ENCODE results near the gene DLK2.

The DLK2 gene

DNA sequence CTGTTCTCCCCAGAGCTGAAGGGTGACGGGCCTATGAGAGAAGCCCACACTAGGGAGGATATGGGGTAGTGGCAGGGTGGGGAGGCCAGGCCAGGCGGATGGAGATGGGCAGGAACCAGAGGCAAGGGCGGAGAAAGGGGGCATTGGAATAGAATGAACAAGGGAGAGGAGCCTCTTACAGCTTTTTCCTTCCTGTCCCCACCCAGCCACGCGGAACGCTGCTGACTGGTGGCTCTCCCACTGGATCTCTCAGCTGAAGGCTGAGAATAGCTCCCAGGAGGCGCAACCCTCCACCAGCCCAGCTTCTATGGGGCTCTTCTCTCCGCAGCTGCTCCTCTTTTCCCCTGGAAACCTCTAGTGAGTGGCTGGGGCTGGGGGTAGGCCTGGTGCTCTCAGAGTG lies 10.8 kb downstream of the DLK2 start:
- no peak for TF ChIP-seq POLR2AphosphoS5 (IDR thresholded peaks at IDR 0.05; ENCODE audit: low read depth, low read length)
- TF ChIP-seq TAF1 (IDR thresholded peaks at IDR 0.05; ENCODE audit: borderline replicate concordance, insufficient read depth, low read length), result no peak
- TF ChIP-seq SIN3A (IDR thresholded peaks at IDR 0.05; ENCODE audit: borderline replicate concordance, insufficient read depth, low read length), result no peak
- TF ChIP-seq, protein P1, sequence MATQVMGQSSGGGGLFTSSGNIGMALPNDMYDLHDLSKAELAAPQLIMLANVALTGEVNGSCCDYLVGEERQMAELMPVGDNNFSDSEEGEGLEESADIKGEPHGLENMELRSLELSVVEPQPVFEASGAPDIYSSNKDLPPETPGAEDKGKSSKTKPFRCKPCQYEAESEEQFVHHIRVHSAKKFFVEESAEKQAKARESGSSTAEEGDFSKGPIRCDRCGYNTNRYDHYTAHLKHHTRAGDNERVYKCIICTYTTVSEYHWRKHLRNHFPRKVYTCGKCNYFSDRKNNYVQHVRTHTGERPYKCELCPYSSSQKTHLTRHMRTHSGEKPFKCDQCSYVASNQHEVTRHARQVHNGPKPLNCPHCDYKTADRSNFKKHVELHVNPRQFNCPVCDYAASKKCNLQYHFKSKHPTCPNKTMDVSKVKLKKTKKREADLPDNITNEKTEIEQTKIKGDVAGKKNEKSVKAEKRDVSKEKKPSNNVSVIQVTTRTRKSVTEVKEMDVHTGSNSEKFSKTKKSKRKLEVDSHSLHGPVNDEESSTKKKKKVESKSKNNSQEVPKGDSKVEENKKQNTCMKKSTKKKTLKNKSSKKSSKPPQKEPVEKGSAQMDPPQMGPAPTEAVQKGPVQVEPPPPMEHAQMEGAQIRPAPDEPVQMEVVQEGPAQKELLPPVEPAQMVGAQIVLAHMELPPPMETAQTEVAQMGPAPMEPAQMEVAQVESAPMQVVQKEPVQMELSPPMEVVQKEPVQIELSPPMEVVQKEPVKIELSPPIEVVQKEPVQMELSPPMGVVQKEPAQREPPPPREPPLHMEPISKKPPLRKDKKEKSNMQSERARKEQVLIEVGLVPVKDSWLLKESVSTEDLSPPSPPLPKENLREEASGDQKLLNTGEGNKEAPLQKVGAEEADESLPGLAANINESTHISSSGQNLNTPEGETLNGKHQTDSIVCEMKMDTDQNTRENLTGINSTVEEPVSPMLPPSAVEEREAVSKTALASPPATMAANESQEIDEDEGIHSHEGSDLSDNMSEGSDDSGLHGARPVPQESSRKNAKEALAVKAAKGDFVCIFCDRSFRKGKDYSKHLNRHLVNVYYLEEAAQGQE (IDR thresholded peaks at IDR 0.05; ENCODE audit: insufficient read depth in 1 of 2, low read depth in 2 of 2, low read length in 2 of 2), result no peak
- no peak for TF ChIP-seq FOXP2 (optimal IDR thresholded peaks at IDR 0.05; ENCODE audit: borderline replicate concordance, extremely low read depth, extremely low read length, insufficient read depth)

DNA sequence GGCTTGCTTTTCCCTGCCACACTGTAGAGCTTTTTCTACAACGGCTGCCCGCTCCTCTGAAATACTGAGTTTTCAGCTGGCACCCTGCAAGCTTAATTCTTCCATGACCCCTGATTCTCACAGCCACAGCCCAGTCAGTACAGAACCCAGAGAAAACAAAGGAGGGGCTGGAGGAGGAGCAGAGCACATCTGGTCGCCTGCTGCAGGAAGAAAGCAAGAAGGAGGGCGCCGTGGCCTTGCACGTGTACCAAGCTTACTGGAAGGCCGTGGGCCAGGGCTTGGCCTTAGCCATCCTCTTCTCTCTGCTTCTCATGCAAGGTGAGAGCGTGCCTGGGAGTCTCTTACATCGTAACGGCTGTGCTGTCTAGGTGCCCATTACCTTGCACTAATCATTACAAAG lies 11.3 kb downstream of the DLK2 start:
- no peak for TF ChIP-seq SIN3A (IDR thresholded peaks at IDR 0.05; ENCODE audit: borderline replicate concordance, insufficient read depth, low read length)
- no peak for TF ChIP-seq TAF1 (IDR thresholded peaks at IDR 0.05; ENCODE audit: borderline replicate concordance, insufficient read depth, low read length)
- no peak for TF ChIP-seq POLR2AphosphoS5 (IDR thresholded peaks at IDR 0.05; ENCODE audit: low read depth, low read length)
- TF ChIP-seq, protein P1 (IDR thresholded peaks at IDR 0.05; ENCODE audit: insufficient read depth in 1 of 2, low read depth in 2 of 2, low read length in 2 of 2), result no peak
- no peak for TF ChIP-seq FOXP2 (optimal IDR thresholded peaks at IDR 0.05; ENCODE audit: borderline replicate concordance, extremely low read depth, extremely low read length, insufficient read depth)

DNA sequence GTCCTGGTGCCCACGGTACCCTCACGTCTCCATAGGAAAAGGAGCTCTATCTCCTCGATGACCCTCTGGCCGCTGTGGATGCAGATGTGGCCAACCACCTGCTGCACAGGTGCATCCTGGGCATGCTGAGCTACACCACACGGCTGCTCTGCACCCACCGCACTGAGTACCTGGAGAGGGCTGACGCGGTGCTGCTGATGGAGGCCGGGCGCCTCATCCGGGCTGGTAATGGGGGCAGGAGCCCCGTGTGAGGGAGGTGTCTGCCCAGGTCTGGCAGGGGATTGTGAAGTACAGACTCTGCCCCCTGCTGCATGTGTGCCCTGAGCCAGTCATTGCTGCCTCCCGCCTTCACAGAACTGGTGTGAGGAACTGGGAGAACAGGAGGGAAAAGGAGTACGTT lies 12.4 kb downstream of the DLK2 start:
- TF ChIP-seq POLR2AphosphoS5 (IDR thresholded peaks at IDR 0.05; ENCODE audit: low read depth, low read length) (no peak), SIN3A (IDR thresholded peaks at IDR 0.05; ENCODE audit: borderline replicate concordance, insufficient read depth, low read length) (no peak), FOXP2 (optimal IDR thresholded peaks at IDR 0.05; ENCODE audit: borderline replicate concordance, extremely low read depth, extremely low read length, insufficient read depth) (no peak), TAF1 (IDR thresholded peaks at IDR 0.05; ENCODE audit: borderline replicate concordance, insufficient read depth, low read length) (no peak)
- TF ChIP-seq, protein P1 (IDR thresholded peaks at IDR 0.05; ENCODE audit: insufficient read depth in 1 of 2, low read depth in 2 of 2, low read length in 2 of 2), result no peak

DNA sequence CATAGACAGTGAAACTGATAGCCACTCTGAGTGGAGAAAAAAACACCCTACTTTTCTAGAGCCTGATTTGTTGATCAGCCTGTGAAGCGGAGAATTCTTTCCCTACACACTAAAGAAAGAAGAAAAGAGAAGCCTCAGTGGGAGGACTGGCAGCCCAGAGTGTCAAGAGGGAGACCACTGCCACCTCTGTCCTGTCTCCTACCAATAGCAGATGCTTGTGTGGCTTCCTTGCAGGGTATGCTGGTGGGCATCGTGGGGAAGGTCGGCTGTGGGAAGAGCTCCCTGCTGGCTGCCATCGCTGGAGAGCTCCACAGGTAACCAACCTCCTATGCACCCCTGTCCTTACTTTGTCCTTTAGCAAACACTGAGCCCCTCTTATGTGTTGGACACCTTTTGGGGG lies 17.6 kb downstream of the DLK2 start:
- TF ChIP-seq FOXP2 (optimal IDR thresholded peaks at IDR 0.05; ENCODE audit: borderline replicate concordance, extremely low read depth, extremely low read length, insufficient read depth) (no peak), TAF1 (IDR thresholded peaks at IDR 0.05; ENCODE audit: borderline replicate concordance, insufficient read depth, low read length) (no peak)

DNA sequence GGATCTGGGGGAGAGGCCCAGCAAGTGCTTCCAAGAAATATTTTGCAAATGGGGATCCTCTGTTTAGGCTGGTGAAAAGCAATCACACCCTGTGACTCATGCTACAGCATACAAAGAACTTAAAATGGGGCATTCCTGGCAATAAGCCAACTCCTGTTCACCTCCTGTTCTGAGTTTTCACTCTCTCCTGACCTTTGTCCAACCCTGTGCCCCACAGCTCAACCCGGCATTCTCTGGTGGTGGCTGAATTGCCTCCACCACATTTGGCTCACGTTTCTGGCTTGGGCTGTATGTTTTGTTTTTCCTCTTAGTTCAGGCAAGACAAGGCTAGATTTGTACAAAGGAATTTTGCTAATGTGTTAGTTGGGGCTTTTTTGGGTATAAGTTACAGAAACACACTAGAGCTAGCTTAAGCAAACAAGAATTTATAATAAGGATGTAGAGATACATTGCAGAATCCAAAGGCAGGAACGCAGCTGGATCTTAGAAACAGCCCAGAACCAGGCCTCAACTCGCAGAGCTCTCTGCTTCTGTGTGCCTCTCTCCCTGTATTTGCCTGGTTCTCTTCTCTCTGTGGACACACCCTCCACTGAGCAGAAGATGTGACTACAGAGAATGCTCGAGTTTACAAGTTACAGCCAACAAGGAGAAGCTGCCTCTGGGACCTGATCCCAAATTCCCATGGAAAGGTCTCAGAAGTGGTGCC lies 18.6 kb downstream of the DLK2 start:
- TF ChIP-seq POLR2AphosphoS5 (IDR thresholded peaks at IDR 0.05; ENCODE audit: low read depth, low read length) (no peak), SIN3A (IDR thresholded peaks at IDR 0.05; ENCODE audit: borderline replicate concordance, insufficient read depth, low read length) (no peak), FOXP2 (optimal IDR thresholded peaks at IDR 0.05; ENCODE audit: borderline replicate concordance, extremely low read depth, extremely low read length, insufficient read depth) (no peak), TAF1 (IDR thresholded peaks at IDR 0.05; ENCODE audit: borderline replicate concordance, insufficient read depth, low read length) (no peak)
- TF ChIP-seq, protein P1 (IDR thresholded peaks at IDR 0.05; ENCODE audit: insufficient read depth in 1 of 2, low read depth in 2 of 2, low read length in 2 of 2), result no peak

Measured in PFSK-1 (cell line).